ENCODE measurements around the gene PTPRA.
A peak's percentile ranks its signal among the peaks of the same experiment; 100 is the strongest.
"Not testable (repeated sequence)": the region's sequence is repeated elsewhere in the genome, so short reads cannot be mapped to it uniquely, and the experiment has no call there.

Gene PTPRA

GRCh38 chr20:3051385-3052019 is 178.2 kb downstream of the PTPRA start:
- TF ChIP-seq CTCF (IDR thresholded peaks at IDR 0.05; ENCODE audit: extremely low read depth, missing control alignments): no peak
- DNase-seq (ENCODE audit: low spot score): no peak

- TF ChIP-seq CTCF (IDR thresholded peaks at IDR 0.05; ENCODE audit: extremely low read depth, missing control alignments): no peak
- DNase-seq (ENCODE audit: low spot score): no peak
These were observed 186.2 kb downstream of the PTPRA start for GRCh38 chr20:3059489-3059888.

GRCh38 chr20:3064119-3064518 is 190.8 kb downstream of the PTPRA start:
- DNase-seq (ENCODE audit: low spot score): not testable (repeated sequence)

- no peak for TF ChIP-seq CTCF (IDR thresholded peaks at IDR 0.05; ENCODE audit: extremely low read depth, missing control alignments)
- DNase-seq (ENCODE audit: low spot score): peak; percentile 0
These were observed 194.1 kb downstream of the PTPRA start for GRCh38 chr20:3067139-3068014.

GRCh38 chr20:3068075-3068474 is 194.8 kb downstream of the PTPRA start:
- DNase-seq (ENCODE audit: low spot score): peak; percentile 10
- TF ChIP-seq CTCF (IDR thresholded peaks at IDR 0.05; ENCODE audit: extremely low read depth, missing control alignments): no peak

GRCh38 chr20:3068986-3069900 is 196.0 kb downstream of the PTPRA start:
- DNase-seq (ENCODE audit: low spot score): peak; percentile 18

More at GRCh38 chr20:3068986-3069900, 196.0 kb downstream of the PTPRA start:
- peak; percentile 16 for TF ChIP-seq CTCF (IDR thresholded peaks at IDR 0.05; ENCODE audit: extremely low read depth, missing control alignments)
